GM21447 (cell line): ENCODE results near the gene CMSS1.
A peak's percentile ranks its signal among the peaks of the same experiment; 100 is the strongest.

ENCODE experiments used
- ATAC-seq: cut with Tn5 transposase; IDR thresholded peaks from one replicate; pipeline ENCODE4 v1.9.1; 2021; ENCODE audit not compliant: unreplicated experiment

The CMSS1 gene

GRCh38 chr3:99817437-99818240 is at the start of gene CMSS1:
Gene CMSS1, plus strand, starts transcription at chr3:99817862.
- peak; percentile 98 for ATAC-seq

GRCh38 chr3:99768126-99768525 is 49.5 kb upstream of the CMSS1 start:
- ATAC-seq = no peak

GRCh38 chr3:99768808-99769501 is 48.7 kb upstream of the CMSS1 start:
- no peak for ATAC-seq

GRCh38 chr3:99772171-99772570 is 45.5 kb upstream of the CMSS1 start:
- no peak for ATAC-seq

GRCh38 chr3:99772671-99773070 is 45.0 kb upstream of the CMSS1 start:
- ATAC-seq = no peak

- peak; percentile 95 for ATAC-seq
These were observed 43.2 kb upstream of the CMSS1 start for GRCh38 chr3:99774467-99774866.

- ATAC-seq = no peak
These were observed 41.0 kb upstream of the CMSS1 start for GRCh38 chr3:99776516-99777209.

- no peak for ATAC-seq
These were observed 40.5 kb upstream of the CMSS1 start for GRCh38 chr3:99777210-99777549.

- ATAC-seq = no peak
These were observed 40.0 kb upstream of the CMSS1 start for GRCh38 chr3:99777708-99778107.

- ATAC-seq = no peak
These were observed 36.9 kb upstream of the CMSS1 start for GRCh38 chr3:99780749-99781148.

- no peak for ATAC-seq
These were observed 35.9 kb upstream of the CMSS1 start for GRCh38 chr3:99781761-99782160.

GRCh38 chr3:99783011-99783573 is 34.6 kb upstream of the CMSS1 start:
- no peak for ATAC-seq

- ATAC-seq = peak; percentile 80
These were observed 28.5 kb upstream of the CMSS1 start for GRCh38 chr3:99789011-99789721.

GRCh38 chr3:99794485-99794884 is 23.2 kb upstream of the CMSS1 start:
- ATAC-seq = no peak

GRCh38 chr3:99795573-99795972 is 22.1 kb upstream of the CMSS1 start:
- ATAC-seq = no peak

- no peak for ATAC-seq
These were observed 18.2 kb upstream of the CMSS1 start for GRCh38 chr3:99799422-99799821.

GRCh38 chr3:99803297-99803696 is 14.4 kb upstream of the CMSS1 start:
- ATAC-seq = no peak

GRCh38 chr3:99805160-99805559 is 12.5 kb upstream of the CMSS1 start:
- ATAC-seq = no peak

- peak; percentile 83 for ATAC-seq
These were observed 9.4 kb upstream of the CMSS1 start for GRCh38 chr3:99808163-99808794.

GRCh38 chr3:99809565-99809964 is 8.1 kb upstream of the CMSS1 start:
- ATAC-seq = no peak

GRCh38 chr3:99810403-99810802 is 7.3 kb upstream of the CMSS1 start:
- ATAC-seq = no peak
